ENCODE results near the gene FBXL7.

FBXL7 gene

GRCh38 chr5:15635289-15635616 is 135.3 kb downstream of the FBXL7 start:
- Histone ChIP-seq H4K20me1 (ENCODE audit: low read depth, low read length) (no peaks in the 10 kb centered on the region), H3K27me3 (ENCODE audit: low read length) (no peaks in the 10 kb centered on the region), H3K9me3 (ENCODE audit: insufficient read depth, low read length) (no peaks in the 10 kb centered on the region), H2AFZ (ENCODE audit: low read depth, low read length, severe bottlenecking) (no peak overlapping the region), H3K9me2 (replicated peaks; ENCODE audit: insufficient read depth, low read length) (no peaks in the 10 kb centered on the region), H3K27ac (ENCODE audit: low read depth, low read length) (no peak overlapping the region), H3K36me3 (ENCODE audit: low read length) (no peaks in the 10 kb centered on the region), H3K4me3 (ENCODE audit: insufficient read depth, low read length, poor library complexity, severe bottlenecking) (no peak overlapping the region), H3K79me2 (ENCODE audit: insufficient read depth, low read length) (no peaks in the 10 kb centered on the region), H3K4me2 (ENCODE audit: low read depth, low read length, poor library complexity, severe bottlenecking) (no peak overlapping the region), H3K9ac (ENCODE audit: low read length) (no peak overlapping the region), H3F3A (ENCODE audit: insufficient read depth) (no peaks in the 10 kb centered on the region)
- TF ChIP-seq CTCF (IDR thresholded peaks at IDR 0.05; ENCODE audit: insufficient read depth, low read length, poor library complexity, severe bottlenecking) (no peak), EZH2phosphoT487 (conservative IDR thresholded peaks at IDR 0.05; ENCODE audit: low read length) (no peak)

- H3K9me3 ChIP-seq (ENCODE audit: insufficient read depth, low read length): no peaks in the 10 kb centered on the region
- no peak overlapping the region for H3K4me2 ChIP-seq (ENCODE audit: low read depth, low read length, poor library complexity, severe bottlenecking)
- H3K9me2 ChIP-seq (replicated peaks; ENCODE audit: insufficient read depth, low read length): no peaks in the 10 kb centered on the region
- H3K4me3 ChIP-seq (ENCODE audit: insufficient read depth, low read length, poor library complexity, severe bottlenecking): no peak overlapping the region
- no peaks in the 10 kb centered on the region for H4K20me1 ChIP-seq (ENCODE audit: low read depth, low read length)
- no peaks in the 10 kb centered on the region for H3K27me3 ChIP-seq (ENCODE audit: low read length)
- H3K36me3 ChIP-seq (ENCODE audit: low read length): no peaks in the 10 kb centered on the region
- H3F3A ChIP-seq (ENCODE audit: insufficient read depth): no peaks in the 10 kb centered on the region
- H2AFZ ChIP-seq (ENCODE audit: low read depth, low read length, severe bottlenecking): no peak overlapping the region
- no peak overlapping the region for H3K27ac ChIP-seq (ENCODE audit: low read depth, low read length)
- TF ChIP-seq EZH2phosphoT487 (conservative IDR thresholded peaks at IDR 0.05; ENCODE audit: low read length) (no peak), CTCF (IDR thresholded peaks at IDR 0.05; ENCODE audit: insufficient read depth, low read length, poor library complexity, severe bottlenecking) (no peak)
- H3K79me2 ChIP-seq (ENCODE audit: insufficient read depth, low read length): no peaks in the 10 kb centered on the region
- no peak overlapping the region for H3K9ac ChIP-seq (ENCODE audit: low read length)
These were observed 137.4 kb downstream of the FBXL7 start for GRCh38 chr5:15637345-15637744.

- no peaks in the 10 kb centered on the region for H3F3A ChIP-seq (ENCODE audit: insufficient read depth)
- no peak overlapping the region for H2AFZ ChIP-seq (ENCODE audit: low read depth, low read length, severe bottlenecking)
- no peaks in the 10 kb centered on the region for H3K79me2 ChIP-seq (ENCODE audit: insufficient read depth, low read length)
- no peak overlapping the region for H3K9ac ChIP-seq (ENCODE audit: low read length)
- no peaks in the 10 kb centered on the region for H3K9me3 ChIP-seq (ENCODE audit: insufficient read depth, low read length)
- no peaks in the 10 kb centered on the region for H3K9me2 ChIP-seq (replicated peaks; ENCODE audit: insufficient read depth, low read length)
- no peak overlapping the region for H3K4me3 ChIP-seq (ENCODE audit: insufficient read depth, low read length, poor library complexity, severe bottlenecking)
- H3K4me2 ChIP-seq (ENCODE audit: low read depth, low read length, poor library complexity, severe bottlenecking): no peak overlapping the region
- no peaks in the 10 kb centered on the region for H4K20me1 ChIP-seq (ENCODE audit: low read depth, low read length)
- H3K27ac ChIP-seq (ENCODE audit: low read depth, low read length): no peak overlapping the region
- H3K36me3 ChIP-seq (ENCODE audit: low read length): no peaks in the 10 kb centered on the region
- no peaks in the 10 kb centered on the region for H3K27me3 ChIP-seq (ENCODE audit: low read length)
- TF ChIP-seq EZH2phosphoT487 (conservative IDR thresholded peaks at IDR 0.05; ENCODE audit: low read length): no peak
- no peak for TF ChIP-seq CTCF (IDR thresholded peaks at IDR 0.05; ENCODE audit: insufficient read depth, low read length, poor library complexity, severe bottlenecking)
These were observed 137.9 kb downstream of the FBXL7 start for GRCh38 chr5:15637886-15638285.

GRCh38 chr5:15638296-15638695 is 138.3 kb downstream of the FBXL7 start:
- no peaks in the 10 kb centered on the region for H3K9me3 ChIP-seq (ENCODE audit: insufficient read depth, low read length)
- H3K36me3 ChIP-seq (ENCODE audit: low read length): no peaks in the 10 kb centered on the region
- no peaks in the 10 kb centered on the region for H3F3A ChIP-seq (ENCODE audit: insufficient read depth)
- no peaks in the 10 kb centered on the region for H4K20me1 ChIP-seq (ENCODE audit: low read depth, low read length)
- TF ChIP-seq CTCF (IDR thresholded peaks at IDR 0.05; ENCODE audit: insufficient read depth, low read length, poor library complexity, severe bottlenecking) (no peak), EZH2phosphoT487 (conservative IDR thresholded peaks at IDR 0.05; ENCODE audit: low read length) (no peak)
- H3K27me3 ChIP-seq (ENCODE audit: low read length): no peaks in the 10 kb centered on the region
- no peak overlapping the region for H3K27ac ChIP-seq (ENCODE audit: low read depth, low read length)
- H3K9me2 ChIP-seq (replicated peaks; ENCODE audit: insufficient read depth, low read length): no peaks in the 10 kb centered on the region
- no peaks in the 10 kb centered on the region for H3K79me2 ChIP-seq (ENCODE audit: insufficient read depth, low read length)
- H2AFZ ChIP-seq (ENCODE audit: low read depth, low read length, severe bottlenecking): no peak overlapping the region
- no peak overlapping the region for H3K4me3 ChIP-seq (ENCODE audit: insufficient read depth, low read length, poor library complexity, severe bottlenecking)
- H3K9ac ChIP-seq (ENCODE audit: low read length): no peak overlapping the region
- no peak overlapping the region for H3K4me2 ChIP-seq (ENCODE audit: low read depth, low read length, poor library complexity, severe bottlenecking)
